ENCODE measurements around the gene HNF1B.

HNF1B gene

GRCh38 chr17:37759014-37759637 is 14.3 kb upstream of the HNF1B start:
- DNase-seq: no peak

GRCh38 chr17:37756051-37756450 is 11.2 kb upstream of the HNF1B start:
- no peak for DNase-seq

GRCh38 chr17:37755455-37755854 is 10.6 kb upstream of the HNF1B start:
- DNase-seq: no peak

- no peak for DNase-seq
These were observed 9.5 kb upstream of the HNF1B start for GRCh38 chr17:37754363-37754762.

GRCh38 chr17:37752482-37752881 is 7.6 kb upstream of the HNF1B start:
- DNase-seq: no peak

- no peak for DNase-seq
These were observed 6.1 kb upstream of the HNF1B start for GRCh38 chr17:37750768-37751475.

- DNase-seq: no peak
These were observed 5.4 kb upstream of the HNF1B start for GRCh38 chr17:37750292-37750691.

GRCh38 chr17:37747222-37747621 is 2.4 kb upstream of the HNF1B start:
- DNase-seq: no peak

- DNase-seq: no peak
These were observed 1.8 kb upstream of the HNF1B start for GRCh38 chr17:37746617-37747016.

GRCh38 chr17:37745801-37746426 is 1.1 kb upstream of the HNF1B start:
- DNase-seq: no peak

- no peak for DNase-seq
These were observed 279 bp downstream of the HNF1B start for GRCh38 chr17:37744633-37744927.

GRCh38 chr17:37743875-37744632 is 805 bp downstream of the HNF1B start:
- peak; percentile 20 for DNase-seq

GRCh38 chr17:37743612-37743874 is 1.3 kb downstream of the HNF1B start:
- DNase-seq: no peak

GRCh38 chr17:37742762-37743611 is 1.9 kb downstream of the HNF1B start:
- peak; percentile 9 for DNase-seq

GRCh38 chr17:37742116-37742761 is 2.6 kb downstream of the HNF1B start:
- peak; percentile 13 for DNase-seq

GRCh38 chr17:37741341-37742115 is 3.3 kb downstream of the HNF1B start:
- no peak for DNase-seq

GRCh38 chr17:37740915-37741314 is 3.9 kb downstream of the HNF1B start:
- no peak for DNase-seq

- no peak for DNase-seq
These were observed 6.9 kb downstream of the HNF1B start for GRCh38 chr17:37737971-37738370.

- DNase-seq: no peak
These were observed 7.8 kb downstream of the HNF1B start for GRCh38 chr17:37737081-37737480.

GRCh38 chr17:37736428-37736827 is 8.4 kb downstream of the HNF1B start:
- DNase-seq: no peak

- no peak for DNase-seq
These were observed 9.7 kb downstream of the HNF1B start for GRCh38 chr17:37735165-37735564.

- DNase-seq: no peak
These were observed 12.5 kb downstream of the HNF1B start for GRCh38 chr17:37732316-37732715.

All from activated CD4-positive, alpha-beta T cell treated with anti-CD3 and anti-CD28 coated beads for 48 hours (primary cell).